PC-3 (cell line): Measurements from ENCODE around the gene SLC12A9.
"Not testable (repeated sequence)": the region's sequence is repeated elsewhere in the genome, so short reads cannot be mapped to it uniquely, and the experiment has no call there.

Experiments
- EZH2 ChIP-seq: fragments of 300-600 bp; sonication (generic); IDR thresholded peaks from one replicate; pipeline ENCODE4 v1.6.1; 2017; ENCODE audit warnings: antibody characterized with exemption, mild to moderate bottlenecking, low read length; ENCODE audit not compliant: unreplicated experiment
- TF ChIP-seq, protein P1 (sequence below): fragments of 300-600 bp; sonication (generic); conservative IDR thresholded peaks from 2 replicates; pipeline ENCODE4 v1.5.1; 2017; ENCODE audit warnings: antibody characterized with exemption, low read depth, mild to moderate bottlenecking, low read length

DNA sequence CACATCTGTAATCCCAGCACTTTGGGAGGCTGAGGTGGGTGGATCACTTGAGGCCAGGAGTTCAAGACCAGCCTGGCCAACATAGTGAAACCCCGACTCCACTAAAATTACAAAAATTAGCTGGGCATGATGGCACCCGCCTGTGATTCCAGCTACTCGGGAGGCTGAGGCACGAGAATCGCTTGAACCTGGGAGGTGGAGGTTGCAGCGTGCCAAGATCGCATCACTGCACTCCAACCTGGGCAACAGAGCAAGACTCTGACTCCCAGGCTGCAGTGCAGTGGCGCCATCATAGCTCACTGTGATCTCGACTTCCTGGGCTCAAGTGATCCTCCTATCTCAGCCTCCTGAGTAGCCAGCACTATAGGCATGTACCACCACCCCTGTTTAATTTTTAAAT lies 2.4 kb downstream of the SLC12A9 start:
- TF ChIP-seq, protein P1, sequence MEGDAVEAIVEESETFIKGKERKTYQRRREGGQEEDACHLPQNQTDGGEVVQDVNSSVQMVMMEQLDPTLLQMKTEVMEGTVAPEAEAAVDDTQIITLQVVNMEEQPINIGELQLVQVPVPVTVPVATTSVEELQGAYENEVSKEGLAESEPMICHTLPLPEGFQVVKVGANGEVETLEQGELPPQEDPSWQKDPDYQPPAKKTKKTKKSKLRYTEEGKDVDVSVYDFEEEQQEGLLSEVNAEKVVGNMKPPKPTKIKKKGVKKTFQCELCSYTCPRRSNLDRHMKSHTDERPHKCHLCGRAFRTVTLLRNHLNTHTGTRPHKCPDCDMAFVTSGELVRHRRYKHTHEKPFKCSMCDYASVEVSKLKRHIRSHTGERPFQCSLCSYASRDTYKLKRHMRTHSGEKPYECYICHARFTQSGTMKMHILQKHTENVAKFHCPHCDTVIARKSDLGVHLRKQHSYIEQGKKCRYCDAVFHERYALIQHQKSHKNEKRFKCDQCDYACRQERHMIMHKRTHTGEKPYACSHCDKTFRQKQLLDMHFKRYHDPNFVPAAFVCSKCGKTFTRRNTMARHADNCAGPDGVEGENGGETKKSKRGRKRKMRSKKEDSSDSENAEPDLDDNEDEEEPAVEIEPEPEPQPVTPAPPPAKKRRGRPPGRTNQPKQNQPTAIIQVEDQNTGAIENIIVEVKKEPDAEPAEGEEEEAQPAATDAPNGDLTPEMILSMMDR = not testable (repeated sequence)
- TF ChIP-seq EZH2 = not testable (repeated sequence)
